Measurements from ENCODE around the gene SLC12A7. TPM values are rescaled to one million over a fixed set of nuclear protein-coding genes. Genes with fewer than 3 reads are reported as not detected.
"Not testable (repeated sequence)": the region's sequence is repeated elsewhere in the genome, so short reads cannot be mapped to it uniquely, and the experiment has no call there.

Gene SLC12A7
- total RNA-seq, 1 donor from 2014 or later = 147 TPM

DNA sequence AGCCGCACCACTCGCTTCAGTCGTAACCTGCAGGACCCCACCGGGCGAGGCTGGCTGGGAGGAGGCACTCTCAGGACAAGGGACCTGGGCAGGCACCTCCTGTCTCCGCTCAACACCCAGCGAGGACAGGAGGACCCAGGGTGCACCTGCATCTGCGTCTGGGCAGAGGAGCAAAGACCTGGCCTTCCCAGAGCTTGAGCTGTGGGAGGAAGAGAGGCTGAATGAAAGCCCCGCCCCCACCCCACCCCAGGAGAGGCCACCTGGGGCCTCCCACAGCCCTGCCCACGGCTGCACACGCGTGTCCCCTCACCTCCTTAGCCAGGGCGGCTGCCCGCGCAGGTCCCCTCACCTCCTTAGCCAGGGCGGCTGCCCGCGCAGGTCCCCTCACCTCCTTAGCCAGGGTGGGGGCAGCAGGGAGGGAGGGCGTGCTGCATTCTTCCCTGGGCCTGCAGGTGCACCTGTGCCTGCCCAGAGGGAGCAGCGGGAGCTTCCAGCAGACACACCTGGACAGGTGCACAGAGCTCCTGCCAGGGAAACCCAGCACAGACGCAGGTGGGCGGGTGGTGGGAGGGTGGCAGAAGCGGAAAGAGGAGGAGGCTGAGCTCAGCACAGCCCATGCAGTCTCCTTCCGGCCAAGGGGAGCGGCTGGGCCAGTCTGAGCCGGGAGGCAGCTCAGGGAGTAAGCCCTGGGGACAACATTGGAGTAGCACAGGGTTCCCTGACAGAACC is 18.5 kb upstream of the SLC12A7 start:
- DNase-seq = no peak
- H3K36me3 Mint-ChIP-seq (ENCODE audit: unreplicated experiment) = no peaks in the 10 kb centered on the region
- H3K4me3 Mint-ChIP-seq (ENCODE audit: unreplicated experiment) = no peak overlapping the region
- H3K27ac Mint-ChIP-seq (ENCODE audit: unreplicated experiment) = no peak overlapping the region
- peaks cover 2% of the 10 kb centered on the region for H3K9me3 Mint-ChIP-seq (ENCODE audit: unreplicated experiment)
- H3K4me1 Mint-ChIP-seq (ENCODE audit: low read depth, unreplicated experiment) = peaks cover 26% of the 10 kb centered on the region
- H3K27me3 Mint-ChIP-seq (ENCODE audit: unreplicated experiment) = peaks cover 7% of the 10 kb centered on the region
- TF ChIP-seq, protein P1, sequence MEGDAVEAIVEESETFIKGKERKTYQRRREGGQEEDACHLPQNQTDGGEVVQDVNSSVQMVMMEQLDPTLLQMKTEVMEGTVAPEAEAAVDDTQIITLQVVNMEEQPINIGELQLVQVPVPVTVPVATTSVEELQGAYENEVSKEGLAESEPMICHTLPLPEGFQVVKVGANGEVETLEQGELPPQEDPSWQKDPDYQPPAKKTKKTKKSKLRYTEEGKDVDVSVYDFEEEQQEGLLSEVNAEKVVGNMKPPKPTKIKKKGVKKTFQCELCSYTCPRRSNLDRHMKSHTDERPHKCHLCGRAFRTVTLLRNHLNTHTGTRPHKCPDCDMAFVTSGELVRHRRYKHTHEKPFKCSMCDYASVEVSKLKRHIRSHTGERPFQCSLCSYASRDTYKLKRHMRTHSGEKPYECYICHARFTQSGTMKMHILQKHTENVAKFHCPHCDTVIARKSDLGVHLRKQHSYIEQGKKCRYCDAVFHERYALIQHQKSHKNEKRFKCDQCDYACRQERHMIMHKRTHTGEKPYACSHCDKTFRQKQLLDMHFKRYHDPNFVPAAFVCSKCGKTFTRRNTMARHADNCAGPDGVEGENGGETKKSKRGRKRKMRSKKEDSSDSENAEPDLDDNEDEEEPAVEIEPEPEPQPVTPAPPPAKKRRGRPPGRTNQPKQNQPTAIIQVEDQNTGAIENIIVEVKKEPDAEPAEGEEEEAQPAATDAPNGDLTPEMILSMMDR (IDR thresholded peaks at IDR 0.05; ENCODE audit: partially characterized antibody, unreplicated experiment) = no peak

DNA sequence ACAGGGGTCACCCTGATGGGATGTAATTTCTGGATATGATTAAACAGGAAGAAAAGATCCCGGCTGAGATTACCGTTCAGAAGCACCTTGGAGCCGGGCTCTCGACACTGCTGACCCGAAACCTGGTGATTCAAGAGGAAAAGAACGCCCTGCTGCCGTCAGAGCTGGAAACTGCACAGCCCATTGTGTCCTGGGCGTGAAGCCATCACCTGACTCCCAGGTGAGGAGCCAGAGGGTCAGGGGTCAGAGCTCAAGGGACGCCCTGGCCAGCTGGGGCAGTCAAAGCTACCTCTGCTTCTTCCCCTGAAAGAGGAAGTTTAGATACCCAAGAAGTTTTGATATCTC is 17.8 kb upstream of the SLC12A7 start:
- Mint-ChIP-seq H3K27me3 (ENCODE audit: unreplicated experiment) (peaks cover 13% of the 10 kb centered on the region), H3K27ac (ENCODE audit: unreplicated experiment) (no peak overlapping the region), H3K4me3 (ENCODE audit: unreplicated experiment) (no peak overlapping the region), H3K9me3 (ENCODE audit: unreplicated experiment) (peaks cover 9% of the 10 kb centered on the region), H3K36me3 (ENCODE audit: unreplicated experiment) (no peaks in the 10 kb centered on the region), H3K4me1 (ENCODE audit: low read depth, unreplicated experiment) (peaks cover 33% of the 10 kb centered on the region)
- TF ChIP-seq, protein P1 (IDR thresholded peaks at IDR 0.05; ENCODE audit: partially characterized antibody, unreplicated experiment) = no peak
- DNase-seq = no peak

DNA sequence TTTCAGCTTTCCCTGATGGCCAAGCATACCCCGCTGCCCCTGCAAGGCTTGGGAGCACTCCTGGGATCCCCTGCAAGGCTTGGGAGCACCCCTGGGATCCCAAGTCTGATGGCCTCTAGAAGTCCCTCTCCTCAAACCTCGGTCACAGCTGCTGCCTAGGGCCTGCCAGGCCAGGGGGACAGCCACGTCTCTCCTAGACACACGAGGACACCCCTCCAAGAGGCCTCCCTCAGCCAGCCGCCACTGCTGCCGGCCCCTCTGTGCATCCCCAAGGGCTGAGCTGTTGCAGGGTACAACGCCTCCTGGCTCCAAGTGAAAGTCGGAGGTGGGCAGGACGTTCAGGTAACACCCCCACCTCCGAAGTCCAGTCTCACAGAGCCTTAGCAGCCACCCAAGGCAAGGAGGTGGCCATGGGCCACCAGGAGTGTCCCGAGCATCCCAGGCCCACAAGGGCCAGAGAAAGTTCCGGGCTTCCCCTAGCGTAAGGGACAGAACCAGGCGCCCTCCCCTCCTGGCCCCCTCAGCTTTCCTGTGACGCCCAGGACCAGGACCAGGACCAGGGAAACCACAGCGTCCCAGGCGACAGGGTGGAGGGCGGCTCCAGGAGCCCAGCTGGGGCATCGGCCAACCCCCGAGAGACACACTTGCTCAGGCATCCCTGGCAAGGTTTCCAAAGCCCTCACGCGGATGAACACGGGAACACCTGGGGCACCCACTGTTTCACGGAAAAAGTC is 17.3 kb upstream of the SLC12A7 start:
- peaks cover 11% of the 10 kb centered on the region for H3K27me3 Mint-ChIP-seq (ENCODE audit: unreplicated experiment)
- no peak for DNase-seq
- peaks cover 37% of the 10 kb centered on the region for H3K4me1 Mint-ChIP-seq (ENCODE audit: low read depth, unreplicated experiment)
- H3K27ac Mint-ChIP-seq (ENCODE audit: unreplicated experiment) = no peak overlapping the region
- H3K36me3 Mint-ChIP-seq (ENCODE audit: unreplicated experiment) = no peaks in the 10 kb centered on the region
- H3K9me3 Mint-ChIP-seq (ENCODE audit: unreplicated experiment) = peaks cover 14% of the 10 kb centered on the region
- TF ChIP-seq, protein P1 (IDR thresholded peaks at IDR 0.05; ENCODE audit: partially characterized antibody, unreplicated experiment) = no peak
- no peak overlapping the region for H3K4me3 Mint-ChIP-seq (ENCODE audit: unreplicated experiment)

DNA sequence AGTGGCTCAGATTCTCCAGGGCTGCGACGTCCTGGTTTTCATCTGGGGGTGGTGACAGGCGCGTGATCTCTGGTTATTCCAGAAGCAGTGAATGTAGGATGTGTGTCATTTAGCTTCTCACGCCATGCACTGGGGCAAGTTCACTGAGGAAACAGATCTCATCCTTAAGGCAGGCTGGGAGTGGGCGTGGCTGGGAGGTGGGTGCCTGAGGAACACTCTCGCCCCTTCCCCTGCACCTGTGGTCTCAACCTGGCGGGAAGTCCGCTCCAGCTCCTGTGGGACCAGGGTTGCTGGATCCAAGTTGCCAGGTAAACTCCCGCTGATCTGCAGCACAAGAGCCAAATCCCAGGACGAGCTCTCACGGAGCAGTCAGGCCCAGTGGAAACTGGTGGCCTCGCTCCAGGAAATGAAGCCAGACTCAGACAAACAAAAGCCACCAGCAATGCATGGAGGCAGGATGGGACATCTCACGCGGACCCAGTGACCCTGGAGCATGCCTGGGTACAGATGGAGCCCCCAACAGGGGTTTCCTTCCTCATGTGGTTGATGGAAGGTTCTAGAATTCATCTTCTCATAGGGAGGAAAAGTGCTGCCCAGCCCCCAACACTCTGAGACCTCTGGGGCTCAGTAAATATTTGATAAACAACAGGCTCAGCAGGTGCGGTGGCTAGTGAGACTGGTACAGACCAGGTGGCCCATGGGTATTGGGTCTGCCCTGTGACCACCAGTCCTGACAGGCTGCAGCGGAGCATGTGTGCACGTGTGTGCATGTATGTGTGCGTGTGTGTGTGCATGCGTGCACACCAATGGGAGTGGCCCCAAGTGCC is 16.3 kb upstream of the SLC12A7 start:
- no peak overlapping the region for H3K4me3 Mint-ChIP-seq (ENCODE audit: unreplicated experiment)
- H3K36me3 Mint-ChIP-seq (ENCODE audit: unreplicated experiment) = no peaks in the 10 kb centered on the region
- TF ChIP-seq, protein P1 (IDR thresholded peaks at IDR 0.05; ENCODE audit: partially characterized antibody, unreplicated experiment) = no peak
- no peak for DNase-seq
- peaks cover 14% of the 10 kb centered on the region for H3K27me3 Mint-ChIP-seq (ENCODE audit: unreplicated experiment)
- H3K4me1 Mint-ChIP-seq (ENCODE audit: low read depth, unreplicated experiment) = peaks cover 34% of the 10 kb centered on the region
- peaks cover 18% of the 10 kb centered on the region for H3K9me3 Mint-ChIP-seq (ENCODE audit: unreplicated experiment)
- H3K27ac Mint-ChIP-seq (ENCODE audit: unreplicated experiment) = peak overlapping the region; percentile 13

DNA sequence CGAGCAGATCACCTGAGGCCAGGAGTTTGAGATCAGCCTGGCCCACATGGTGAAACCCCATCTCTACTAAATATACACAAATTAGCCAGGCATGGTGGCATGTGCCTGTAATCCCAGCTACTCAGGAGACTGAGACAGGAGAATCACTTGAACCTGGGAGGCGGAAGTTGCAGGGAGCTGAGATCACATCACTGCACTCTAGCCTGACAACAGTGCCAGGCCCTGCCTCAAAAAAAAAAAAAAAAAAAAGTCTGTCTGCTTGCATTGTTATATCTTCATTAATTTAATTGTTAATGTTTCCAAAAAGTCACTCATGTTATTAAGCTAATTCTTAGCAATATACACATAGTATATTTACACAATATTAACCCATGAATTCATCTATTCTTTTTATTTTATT is 13.8 kb upstream of the SLC12A7 start:
- peaks cover 14% of the 10 kb centered on the region for H3K27me3 Mint-ChIP-seq (ENCODE audit: unreplicated experiment)
- H3K4me3 Mint-ChIP-seq (ENCODE audit: unreplicated experiment); DNase-seq; H3K36me3 Mint-ChIP-seq (ENCODE audit: unreplicated experiment): not testable (repeated sequence)
- H3K9me3 Mint-ChIP-seq (ENCODE audit: unreplicated experiment) = peaks cover 18% of the 10 kb centered on the region
- peaks cover 39% of the 10 kb centered on the region for H3K4me1 Mint-ChIP-seq (ENCODE audit: low read depth, unreplicated experiment)
- H3K27ac Mint-ChIP-seq (ENCODE audit: unreplicated experiment) = peak overlapping the region; percentile 99
